ENCODE measurements around the gene ZNF503.
A peak's percentile ranks its signal among the peaks of the same experiment; 100 is the strongest.

Gene ZNF503

DNA sequence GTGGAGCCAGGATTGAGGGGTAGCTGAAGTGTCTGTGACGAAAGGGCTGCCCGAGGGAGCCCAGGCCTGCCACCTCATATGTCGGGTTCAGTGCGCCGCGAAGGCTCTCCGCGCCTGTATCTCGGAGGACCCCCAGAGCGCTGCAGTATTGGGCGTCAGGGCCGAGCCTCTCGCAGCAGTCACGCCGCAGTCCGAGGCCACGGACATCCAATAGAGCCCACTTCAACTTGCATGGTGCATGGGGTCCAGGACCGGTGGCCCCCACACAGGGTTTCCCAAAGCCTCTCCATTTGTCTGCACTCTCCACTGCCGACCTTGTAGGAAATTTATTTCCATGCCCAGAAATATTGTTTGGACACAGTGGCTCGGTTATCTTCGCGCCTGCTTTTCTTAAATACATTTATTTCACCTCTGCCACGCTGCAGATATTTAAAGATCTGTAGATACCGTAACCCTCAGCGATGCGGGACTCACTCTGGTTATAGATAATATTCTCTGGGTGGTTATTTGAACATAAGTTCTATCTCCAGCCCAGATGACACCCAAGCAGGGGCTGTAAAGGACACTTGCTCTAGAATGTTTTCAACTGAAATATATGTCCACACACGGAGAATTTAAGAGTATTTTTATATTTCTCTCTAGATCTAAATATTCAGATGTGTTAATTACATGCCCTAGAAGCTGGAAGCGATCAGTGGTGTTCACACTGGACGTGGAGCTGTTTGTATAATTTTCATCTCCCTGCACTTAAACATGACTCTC, 5.1 kb upstream of the ZNF503 start:
- FAIRE-seq: no peak

DNA sequence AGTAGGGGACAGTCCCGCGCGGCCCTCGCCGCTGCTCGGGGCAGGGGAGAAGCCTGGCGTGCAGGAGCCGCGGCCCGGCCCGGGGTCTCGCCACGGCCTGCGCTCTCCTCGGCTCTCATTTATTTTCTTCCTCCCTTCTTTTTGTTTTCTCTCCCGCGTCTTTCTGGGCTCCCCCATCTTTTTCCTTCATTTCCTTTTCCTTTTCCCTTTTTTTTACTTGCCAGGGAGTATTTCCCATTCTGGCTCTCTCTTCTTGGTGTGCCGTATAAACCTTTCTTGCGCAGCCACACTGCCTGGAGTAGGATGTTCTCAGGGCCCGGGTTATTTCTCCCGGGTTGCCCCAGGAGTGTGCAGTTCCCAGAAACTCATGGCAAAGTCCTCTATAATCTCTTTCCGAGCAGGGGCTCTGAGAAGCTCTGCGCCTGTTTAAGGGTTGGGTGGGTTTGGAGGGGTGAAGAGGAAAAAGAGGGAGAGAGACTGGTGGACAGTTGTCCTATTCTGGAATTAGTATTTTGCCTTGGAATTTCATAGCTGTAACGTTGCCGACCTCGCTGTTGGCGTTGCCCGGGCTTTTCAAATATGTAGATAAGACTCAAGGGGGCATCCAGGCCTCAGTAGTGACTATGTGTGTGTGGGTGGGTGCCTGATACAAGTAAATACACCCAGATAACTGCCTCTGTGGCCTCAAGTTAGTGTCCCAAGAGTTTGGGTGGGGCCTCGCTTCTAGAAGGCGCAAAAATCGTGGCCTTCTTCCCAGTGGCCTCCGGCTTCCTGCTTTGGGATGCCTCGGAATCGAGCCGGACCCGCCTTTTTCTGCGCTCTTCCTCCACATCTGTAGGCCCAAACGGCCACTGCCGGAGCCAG, 4.3 kb upstream of the ZNF503 start:
- FAIRE-seq: no peak

DNA sequence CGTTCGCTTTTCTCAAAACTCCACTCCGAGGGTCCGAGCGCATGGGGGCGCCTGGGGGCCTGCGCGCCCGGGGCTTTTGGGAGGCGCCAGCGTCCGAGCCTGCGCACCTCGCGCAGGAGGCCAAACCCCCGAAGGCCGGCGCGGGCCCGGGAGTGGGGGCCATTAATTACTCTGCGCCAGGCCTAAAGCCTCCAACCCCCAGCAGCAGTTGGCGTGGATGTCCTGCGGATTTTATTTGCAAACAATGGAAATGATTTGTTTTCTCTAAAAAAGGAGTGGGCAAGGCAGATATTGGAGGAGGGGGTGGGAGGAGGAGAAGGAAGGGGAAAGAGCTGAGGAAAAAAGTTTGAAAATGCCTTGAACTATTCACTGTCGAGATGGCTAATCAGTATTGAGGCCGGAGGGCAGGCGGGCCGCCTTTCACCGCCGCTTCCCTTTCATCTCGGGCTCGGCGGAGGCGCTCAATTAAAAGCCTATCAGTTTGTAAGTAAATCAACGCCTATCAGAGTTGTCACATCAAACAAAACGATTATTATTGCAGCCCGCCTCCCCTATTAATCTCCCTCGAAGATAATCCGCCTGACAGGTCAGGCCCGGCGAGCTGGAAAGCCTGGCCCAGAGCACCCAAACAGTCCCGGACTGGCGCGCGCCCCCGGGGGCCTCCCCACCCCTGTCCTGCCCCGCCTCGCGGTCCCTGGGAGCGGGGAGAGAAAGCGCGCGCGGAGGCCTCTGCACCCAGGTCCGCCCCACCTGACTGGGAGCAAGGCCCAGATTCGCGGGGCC, 3.4 kb upstream of the ZNF503 start:
- no peak for FAIRE-seq

DNA sequence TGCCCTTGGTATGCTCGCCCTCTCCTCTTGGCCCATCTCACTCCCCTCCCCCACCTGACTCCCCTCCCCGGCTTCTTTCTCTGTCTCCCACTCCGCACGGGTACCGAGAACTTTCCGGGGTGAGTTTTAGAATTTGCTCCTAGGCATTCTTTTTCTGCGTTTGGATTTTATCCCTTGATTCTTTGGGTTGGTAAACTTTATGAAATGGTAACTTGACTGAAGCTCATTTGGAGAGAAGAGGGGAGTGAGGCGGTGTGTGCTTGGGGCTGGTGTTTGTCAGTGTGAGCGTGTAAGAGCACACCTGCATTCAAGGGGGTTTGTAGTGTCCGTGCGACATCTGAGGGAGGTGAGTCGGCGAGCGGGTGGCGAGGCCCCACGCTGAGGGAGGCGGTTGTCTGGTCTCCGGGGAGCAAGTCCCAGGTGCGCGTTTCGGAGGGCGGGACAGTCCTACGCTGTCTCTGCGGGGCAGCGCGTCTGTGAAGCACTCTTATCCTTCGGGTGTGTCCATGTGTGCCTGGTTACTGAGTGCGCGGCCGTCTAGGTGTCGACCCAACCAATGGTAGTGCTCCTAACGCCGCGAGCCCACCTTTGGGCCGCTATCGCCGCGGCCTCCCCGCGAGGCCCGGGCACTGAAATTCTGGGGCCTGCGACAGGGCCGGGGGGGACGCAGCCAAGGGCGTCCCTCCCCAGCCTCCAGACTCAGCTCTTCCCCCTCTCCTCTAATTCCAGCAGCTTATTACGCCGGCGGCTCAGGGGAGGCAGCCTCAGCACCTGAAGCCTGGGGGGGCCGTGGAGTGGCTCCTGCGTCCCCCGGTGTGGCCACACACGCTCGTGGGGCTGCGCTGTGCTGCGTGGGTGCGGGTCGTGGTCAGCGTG, 2.6 kb upstream of the ZNF503 start:
- no peak for FAIRE-seq

DNA sequence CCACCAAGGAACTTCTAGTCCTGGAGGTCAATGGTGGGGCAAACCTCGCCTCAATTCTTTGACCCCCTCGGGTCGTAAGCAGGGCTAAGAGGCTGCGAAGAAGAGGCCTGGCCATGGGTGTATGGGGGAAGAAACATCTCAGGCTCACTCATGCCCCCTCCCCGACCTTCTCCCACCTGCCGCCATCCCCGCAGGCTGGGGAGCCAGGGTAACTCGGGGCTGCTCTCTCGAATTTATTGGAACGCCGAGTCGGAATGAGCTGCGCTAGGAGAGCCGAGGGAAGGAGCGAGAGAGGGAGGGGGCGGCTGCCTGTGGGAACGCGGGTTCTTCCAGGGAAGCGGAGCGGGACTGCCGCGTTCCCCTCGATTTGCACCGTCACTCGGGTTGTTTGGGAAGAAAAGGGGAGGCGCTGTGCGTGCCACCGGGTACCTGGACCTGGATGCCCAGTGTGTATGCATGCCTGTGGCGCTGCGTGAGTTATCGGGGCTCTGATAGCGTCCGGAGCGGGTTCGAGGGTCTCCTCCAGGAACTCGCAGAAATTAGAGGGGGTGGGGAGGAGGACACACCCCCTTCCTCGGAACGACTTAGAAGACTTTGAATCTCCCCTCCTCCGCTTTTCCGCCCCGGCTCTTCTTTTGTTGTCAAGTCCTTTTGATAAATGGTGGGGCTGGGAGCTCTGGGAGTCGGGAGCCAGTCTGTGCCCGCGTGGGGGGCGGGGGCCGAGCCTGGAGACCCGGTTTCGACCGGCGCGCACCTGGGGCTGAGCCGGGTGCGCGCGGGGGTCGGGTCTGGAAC, 1.8 kb upstream of the ZNF503 start:
- FAIRE-seq: no peak

DNA sequence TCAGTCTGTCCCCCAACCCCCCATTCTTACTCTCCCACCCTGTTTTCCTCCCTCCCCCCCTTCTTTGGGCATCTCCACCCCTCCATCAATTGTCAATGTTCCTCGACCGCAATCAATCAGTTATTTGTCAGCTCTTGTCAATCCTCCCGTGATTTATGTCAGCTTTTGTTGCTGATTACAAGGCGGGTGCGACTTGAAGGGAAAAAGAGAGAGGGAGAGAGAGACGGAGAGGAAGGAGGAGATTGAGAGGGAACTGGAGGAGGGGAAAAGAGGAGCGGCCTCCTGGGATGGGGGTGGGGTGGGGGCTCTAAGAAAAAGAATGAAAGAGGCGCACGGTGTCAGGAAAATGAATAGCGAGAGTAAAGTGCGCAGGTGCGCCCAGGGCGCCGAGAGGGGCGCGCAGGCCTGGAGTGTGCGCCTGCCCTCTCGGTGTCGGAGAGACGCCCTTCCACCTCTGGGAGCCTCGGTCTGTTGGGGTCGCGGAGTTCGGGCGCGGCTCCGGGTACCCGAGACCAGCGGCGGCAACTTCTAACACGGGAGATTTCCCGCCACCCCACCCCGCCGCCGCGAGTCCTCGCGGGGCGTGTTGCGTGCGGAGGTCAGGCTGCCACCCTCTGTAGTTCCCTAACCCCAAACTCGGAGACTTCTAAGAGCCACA, 1.1 kb upstream of the ZNF503 start:
- FAIRE-seq: peak; percentile 9

DNA sequence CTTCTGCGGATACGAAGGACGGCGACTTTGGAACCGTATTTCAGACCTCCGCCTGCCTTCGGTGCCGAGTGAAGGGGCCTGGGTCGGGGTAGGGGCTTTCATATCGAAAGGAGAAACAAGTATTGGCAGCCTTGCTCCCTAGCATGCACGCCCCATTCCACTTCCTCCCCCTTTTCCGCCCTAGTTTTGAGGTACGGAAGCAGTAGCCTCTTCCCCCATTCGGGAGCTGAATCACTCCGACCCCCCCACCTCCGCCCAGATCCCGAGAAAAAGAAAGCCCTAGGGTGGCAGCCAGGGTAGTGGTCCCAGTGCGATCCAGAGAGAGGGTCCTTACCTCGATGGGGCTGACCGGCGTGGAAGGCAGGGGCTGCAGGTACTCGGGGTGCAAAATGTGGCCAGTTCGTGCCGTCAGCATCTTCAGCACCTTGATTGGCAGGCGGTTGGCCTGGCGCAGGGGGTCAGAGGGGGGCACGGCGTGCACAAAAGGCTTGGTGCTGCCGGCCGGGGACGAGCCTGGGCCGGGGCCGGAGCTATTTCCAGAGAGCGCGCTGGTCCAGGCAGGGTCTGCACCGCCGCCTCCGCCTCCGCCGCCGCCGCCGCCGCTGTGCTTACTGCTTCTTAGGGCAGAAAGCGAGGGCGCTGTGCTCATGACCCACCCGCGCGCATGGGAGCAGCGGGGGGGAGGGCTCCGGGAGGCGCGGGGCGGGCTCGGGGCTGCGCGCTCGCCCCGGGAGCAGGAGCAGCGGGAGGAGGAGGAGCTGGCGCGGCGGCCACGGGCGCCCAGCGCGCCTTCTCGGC, 594 bp downstream of the ZNF503 start:
- no peak for FAIRE-seq

DNA sequence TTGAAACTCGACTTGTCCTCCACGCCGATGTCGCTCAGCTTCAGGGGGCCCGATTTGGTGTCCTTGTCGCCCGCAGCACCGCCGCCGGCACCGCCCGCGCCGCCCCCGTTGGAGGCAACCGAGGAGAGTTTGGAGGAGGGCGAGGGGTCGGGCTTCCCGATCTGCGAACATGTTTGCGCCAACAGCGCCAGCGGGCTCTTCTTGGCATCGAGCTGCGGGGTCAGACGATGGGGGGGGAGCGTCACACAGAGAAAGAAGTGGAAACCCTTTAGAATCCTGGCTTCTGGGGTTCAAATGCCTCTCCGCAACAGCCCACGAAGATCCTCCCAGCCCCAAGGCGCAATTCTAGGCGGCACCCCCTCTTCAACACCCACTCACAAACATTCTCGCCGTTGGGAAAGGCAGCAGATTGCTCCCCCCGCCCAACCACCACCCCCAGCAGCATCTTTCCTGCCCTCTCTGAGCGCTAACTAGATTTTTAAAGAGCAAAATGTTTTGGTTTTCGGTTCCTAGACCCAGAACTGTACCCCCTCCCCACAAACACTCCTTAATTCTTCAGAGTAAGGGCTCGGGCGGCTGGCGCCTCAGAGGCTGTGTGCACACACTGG, 1.3 kb downstream of the ZNF503 start:
- no peak for FAIRE-seq

DNA sequence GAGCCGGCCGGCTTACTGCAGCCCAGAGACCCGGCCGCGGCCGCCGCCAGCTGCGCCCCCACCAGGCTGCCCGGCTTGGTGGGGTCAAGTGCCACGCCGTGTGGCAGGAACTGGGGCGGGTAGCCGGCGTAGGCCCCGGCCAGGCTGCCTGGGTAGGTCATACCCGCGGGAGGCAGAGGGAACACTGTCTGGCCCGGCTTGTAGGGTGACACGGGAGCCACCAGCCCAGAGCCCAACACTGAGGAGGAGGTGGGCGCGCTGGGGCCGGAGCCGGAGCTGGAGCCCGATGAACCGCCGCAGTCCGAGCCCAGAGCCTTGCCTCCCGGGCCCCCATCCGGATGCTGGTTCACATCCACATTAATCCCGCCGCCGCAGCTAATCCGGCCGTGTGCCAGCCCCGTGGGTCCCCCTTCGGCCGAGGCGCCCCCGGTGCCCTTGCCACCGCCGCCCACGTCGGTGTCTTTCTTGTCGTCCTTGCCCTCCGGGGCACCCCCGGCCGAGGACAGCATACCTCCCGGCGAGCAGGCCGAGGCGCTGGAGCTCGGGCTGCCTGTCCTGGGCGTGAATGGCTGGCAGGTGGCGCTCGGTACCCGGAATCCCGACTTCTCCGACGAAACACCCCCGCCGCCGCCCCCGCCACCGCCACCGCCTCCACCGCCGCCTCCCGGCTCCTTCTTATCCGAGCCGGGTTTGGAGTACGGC, 2.0 kb downstream of the ZNF503 start:
- FAIRE-seq: no peak

DNA sequence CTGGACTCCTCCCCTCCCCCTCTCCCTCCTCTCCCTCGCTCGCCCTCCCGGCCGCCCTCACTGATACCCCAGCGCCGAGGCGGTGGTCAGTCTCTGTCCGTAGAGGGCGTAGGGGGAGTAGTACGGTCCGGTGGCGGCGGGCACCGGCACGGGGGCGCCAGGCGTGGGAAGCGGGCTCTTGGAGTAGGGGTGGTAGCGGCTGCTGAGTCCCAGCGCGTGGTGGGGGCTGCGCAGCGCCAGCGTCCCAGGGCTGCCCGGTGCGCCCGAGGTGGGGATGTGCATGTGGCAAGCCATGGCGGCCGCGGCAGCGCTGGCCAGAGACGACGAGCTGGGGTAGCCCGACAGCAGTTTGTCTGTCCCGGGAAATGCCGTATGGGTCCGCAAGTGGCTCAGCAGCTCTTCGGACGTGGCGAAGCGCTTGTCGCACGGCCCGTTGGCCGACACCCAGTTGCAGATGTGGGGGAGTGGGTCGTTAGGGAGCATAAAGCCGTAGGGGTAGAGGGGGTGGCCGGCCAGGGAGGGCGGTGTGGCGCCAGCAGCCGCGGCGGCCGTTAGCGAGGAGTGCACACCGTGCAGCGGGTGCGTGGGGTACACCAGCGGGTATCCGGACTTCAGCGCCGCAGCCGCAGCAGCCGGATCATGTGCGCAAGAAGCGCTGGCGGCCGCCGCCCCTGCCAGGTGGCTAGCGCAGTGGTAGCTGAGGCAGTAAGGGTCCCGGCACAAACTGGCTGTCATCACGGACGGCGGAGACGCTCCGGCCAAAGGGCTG, 2.7 kb downstream of the ZNF503 start:
- no peak for FAIRE-seq

DNA sequence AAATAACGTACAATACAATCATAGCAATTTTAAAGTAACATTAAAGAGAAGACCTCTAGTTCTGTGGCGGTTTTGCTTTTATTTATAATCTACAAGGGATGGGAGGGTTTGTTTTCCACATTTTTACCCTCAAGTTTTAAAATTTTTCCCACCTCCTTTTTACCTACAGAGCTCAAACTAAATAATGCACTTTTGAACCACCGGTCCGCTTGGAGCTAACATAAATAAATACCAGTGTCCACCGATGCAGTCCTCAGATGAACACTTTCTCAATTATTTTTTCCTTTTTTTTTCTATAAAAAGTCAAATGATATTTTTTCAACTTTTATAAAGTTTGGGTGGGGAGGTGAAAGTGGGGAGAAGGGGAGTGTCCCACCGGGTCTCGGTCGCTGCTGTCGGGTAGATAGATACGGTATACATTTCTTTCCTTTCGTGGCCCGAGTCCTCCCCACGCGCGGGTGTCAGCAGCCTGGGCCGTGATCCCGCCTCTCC, 3.3 kb downstream of the ZNF503 start:
- no peak for FAIRE-seq

DNA sequence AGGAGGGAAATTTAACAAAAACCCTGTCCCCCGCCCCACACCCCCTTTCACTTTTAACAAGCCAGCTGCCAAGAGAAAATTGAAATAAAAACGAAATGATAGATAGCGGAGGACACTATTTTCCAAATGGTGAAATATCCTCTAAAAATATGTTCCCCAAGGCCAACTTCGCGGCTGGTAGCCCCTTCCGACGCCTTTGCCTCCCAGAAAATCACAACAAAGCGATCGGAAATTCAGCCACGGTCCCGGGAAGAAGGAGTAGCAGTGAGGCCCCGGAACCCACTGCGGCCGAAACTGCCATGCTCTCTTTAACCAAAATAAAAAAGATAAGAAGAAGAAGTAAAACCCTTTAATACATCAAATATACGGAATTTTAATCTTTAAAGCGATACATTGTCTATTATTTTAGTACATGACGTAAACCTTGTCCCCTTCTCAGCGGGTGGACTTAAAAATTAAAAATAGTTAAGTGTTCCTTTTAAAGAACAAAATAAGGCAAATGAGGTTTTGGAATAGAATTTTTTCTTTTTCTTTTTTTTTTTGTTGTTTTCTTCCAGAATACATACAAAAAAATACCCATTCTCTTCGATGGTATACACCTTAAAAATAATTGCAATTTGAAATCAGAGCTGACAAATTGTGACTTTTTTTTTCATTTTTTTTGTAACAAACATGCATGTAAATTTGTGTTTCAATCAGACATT, 3.9 kb downstream of the ZNF503 start:
- FAIRE-seq: no peak

DNA sequence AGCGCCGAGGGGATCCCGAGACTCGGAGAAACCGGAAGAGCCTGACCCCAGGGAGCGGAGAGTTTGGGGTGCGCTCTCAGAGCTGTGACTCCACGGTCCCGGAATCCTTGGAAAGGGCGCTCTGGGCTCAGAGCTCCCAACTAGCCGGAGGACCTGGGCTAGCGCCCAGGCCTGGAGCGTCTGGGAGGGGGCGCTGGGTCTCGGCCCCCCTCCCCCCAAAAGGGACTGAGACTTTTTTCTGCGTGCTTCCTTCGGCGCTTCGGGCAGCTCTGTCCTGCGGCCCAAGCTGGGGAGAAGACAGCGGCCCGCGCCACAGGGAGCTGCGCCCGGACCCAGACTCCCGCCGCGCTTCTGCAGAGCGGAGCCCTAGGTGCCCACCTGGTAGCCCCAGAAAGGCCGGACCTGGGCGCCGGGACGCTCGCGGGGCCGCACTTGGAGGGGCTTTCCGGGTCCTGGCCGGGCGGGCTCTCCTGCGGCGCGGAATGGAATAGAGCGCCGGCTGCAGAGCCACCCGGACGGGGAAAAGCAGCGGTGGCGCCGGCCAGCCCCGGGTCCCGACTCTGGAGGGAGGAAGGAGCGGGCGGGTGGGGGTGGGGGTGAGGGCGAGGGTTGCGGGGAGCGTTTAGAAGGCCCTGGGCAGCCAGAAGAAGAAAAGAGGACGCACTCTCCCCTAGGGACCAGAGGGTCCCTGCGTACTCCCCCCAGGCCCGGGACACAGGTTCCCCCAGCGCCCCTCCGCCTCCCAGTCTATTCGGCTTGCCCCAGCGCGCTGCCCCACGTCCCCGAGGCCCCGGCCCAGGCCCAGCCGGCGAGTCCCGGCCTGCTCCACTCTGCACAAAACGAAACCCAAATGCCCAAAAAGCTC, 4.7 kb downstream of the ZNF503 start:
- FAIRE-seq: no peak

DNA sequence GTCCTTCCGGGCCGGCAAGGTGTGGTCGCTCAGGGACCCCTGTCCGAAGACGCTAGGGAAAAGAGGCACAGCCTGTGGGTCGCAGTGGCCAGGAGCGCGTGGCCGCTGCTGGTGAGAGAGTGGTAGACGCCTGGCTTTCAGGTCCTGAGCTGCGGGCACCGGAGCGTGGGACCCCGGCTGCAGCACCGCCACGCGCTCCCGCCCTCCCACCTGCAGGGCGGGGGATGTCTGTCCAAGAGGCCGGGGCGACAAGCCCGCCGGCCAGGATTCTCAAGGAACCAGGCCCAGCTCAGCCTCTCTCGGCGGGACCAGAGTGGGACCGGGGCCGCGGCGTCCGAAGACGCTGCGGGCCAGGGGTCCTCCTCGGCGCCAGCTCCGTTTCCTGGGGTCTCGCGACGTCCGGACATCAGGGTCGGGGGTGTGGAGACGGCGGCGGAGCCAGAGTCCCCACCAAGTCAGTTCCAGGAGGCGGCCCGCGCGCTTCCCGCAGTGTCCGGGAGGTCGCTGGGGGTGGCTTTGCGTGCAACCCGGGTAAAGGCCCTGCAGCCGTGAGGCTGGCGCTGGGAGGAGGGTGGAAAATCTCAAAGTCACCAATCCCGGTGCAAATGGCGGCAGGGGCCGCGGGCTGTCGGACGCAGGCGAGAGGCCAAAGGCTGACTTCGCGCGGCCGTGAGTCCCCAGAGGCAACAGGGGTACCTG, 5.5 kb downstream of the ZNF503 start:
- FAIRE-seq: no peak

DNA sequence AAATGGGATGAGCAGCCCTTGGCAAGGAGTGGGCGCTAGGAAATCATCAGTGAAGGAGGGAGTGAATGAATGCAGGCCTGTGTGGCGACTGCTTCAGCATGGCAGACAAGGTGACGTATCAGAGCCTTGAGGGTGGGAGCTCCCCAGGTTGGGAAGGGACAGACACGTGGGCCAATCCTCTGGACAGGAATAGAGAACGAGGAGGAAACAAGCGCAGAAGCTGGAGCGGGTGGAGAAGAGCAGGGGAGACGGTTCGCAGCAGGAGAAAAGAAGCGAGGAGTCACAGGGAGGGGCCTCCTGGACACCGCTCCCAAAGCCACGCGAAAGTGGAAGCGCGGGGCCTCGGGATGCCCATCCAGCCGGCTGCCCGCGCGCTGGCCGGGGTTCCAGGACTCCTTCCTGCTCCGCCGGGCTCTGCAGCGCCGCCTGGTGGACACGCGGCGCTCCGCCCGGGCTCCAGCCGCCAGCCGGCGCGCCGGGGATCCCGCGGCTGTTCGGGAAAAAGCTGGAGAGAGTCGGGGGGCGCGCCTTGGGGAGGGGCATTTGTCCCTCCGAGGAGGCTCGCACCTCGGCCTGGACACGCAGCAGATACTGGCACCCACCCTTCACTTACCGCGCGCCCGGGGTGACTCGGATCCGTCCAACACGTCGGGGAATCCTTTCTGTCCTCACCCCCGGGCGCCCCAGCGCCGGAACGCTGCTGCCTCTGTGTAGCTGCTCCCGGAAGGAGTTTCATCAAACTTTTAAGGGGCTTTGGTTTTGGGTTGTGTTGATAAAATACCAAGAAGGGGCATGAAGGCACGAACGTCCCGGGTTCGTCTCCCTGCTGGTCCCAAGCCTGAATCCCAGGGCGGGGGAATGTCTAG, 6.3 kb downstream of the ZNF503 start:
- no peak for FAIRE-seq

Measured in TTC549 (cell line).